Upper lobe of left lung (tissue), 6 donors: Measurements from ENCODE around the gene ESR2. TPM values are rescaled to one million over a fixed set of nuclear protein-coding genes. Genes with fewer than 3 reads are reported as not detected.

Experiments used
- ATAC-seq, 2 donors: fragments of 200-7000 bp; cut with Tn5 transposase; one replicate each; pipeline ENCODE4 v1.9.1; 2022; ENCODE audit warnings: mild to moderate bottlenecking in 2 of 2, moderate library complexity in 2 of 2; ENCODE audit not compliant: low FRiP score in 2 of 2
- DNase-seq, 2 donors: peaks; one replicate each; pipeline ENCODE4 v3.0.0-alpha.2; 2019 to 2020
- H3K27ac ChIP-seq, 4 donors: fragments of 200-600 bp; sonication (generic); one replicate each; pipeline ENCODE4 v1.5.1; 2016 to 2019
- H3K27me3 ChIP-seq, 4 donors: fragments of 200-600 bp; sonication (generic); one replicate each; pipeline ENCODE4 v1.5.1; 2017 to 2019
- H3K36me3 ChIP-seq, 4 donors: fragments of 200-600 bp; sonication (generic); one replicate each; pipeline ENCODE4 v1.5.1; 2016 to 2019
- H3K4me1 ChIP-seq, 4 donors: fragments of 200-600 bp; sonication (generic); one replicate each; pipeline ENCODE4 v1.5.1; 2018 to 2019
- H3K4me3 ChIP-seq, 4 donors: fragments of 200-600 bp; sonication (generic); one replicate each; pipeline ENCODE4 v1.5.1; 2017 to 2019; ENCODE audit warnings: mild to moderate bottlenecking in 2 of 4, moderate library complexity in 1 of 4
- H3K9me3 ChIP-seq, 4 donors: fragments of 200-600 bp; sonication (generic); one replicate each; pipeline ENCODE4 v1.5.1; 2018 to 2019
- CTCF ChIP-seq, 6 experiments: fragments of 450-650 bp in 4 of 6; fragments of 200-600 bp in 2 of 6; sonication (generic) in 2 of 6; IDR thresholded peaks; one replicate each; pipeline ENCODE4 v1.5.1; 2016 to 2019; ENCODE audit warnings: antibody characterized with exemption in 6 of 6
- EP300 ChIP-seq, 4 donors: sonication (generic); formaldehyde crosslinking; IDR thresholded peaks; one replicate each; pipeline ENCODE4 v1.5.1; 2017; ENCODE audit warnings: antibody characterized with exemption in 4 of 4, control low read depth in 2 of 4
- POLR2A ChIP-seq, 4 donors: fragments of 450-650 bp; IDR thresholded peaks; one replicate each; pipeline ENCODE4 v1.5.1; 2016 to 2017; ENCODE audit warnings: antibody characterized with exemption in 4 of 4, mild to moderate bottlenecking in 2 of 4
- POLR2AphosphoS5 ChIP-seq, 2 donors: sonication (generic); formaldehyde crosslinking; IDR thresholded peaks; one replicate each; pipeline ENCODE4 v1.5.1; 2017; ENCODE audit warnings: antibody characterized with exemption in 2 of 2
- WGBS, 2 donors: methylation state at CpG; one replicate each; pipeline ENCODE4 v1.1.5; 2017 to 2018; 5-methylcytosine and 5-hydroxymethylcytosine counted together
- total RNA-seq, 6 donors: library from RNA; depleted of rRNA in 4 of 6; stranded (reverse); fragments of >200 nt in 4 of 6; gene quantifications; one replicate each; pipeline versions ENCODE4 v1.1.0 to v1.2.1, GENCODE V29; 2016 to 2021
- donor health status: DM: no; HTN: no; CAD: no; lungs with moderate emphysema.
- donor health status: DM: no; HTN: yes; CAD: no; lungs with severe emphysema.

Gene ESR2
- total RNA-seq, 6 donors from 2014 or later: 0.20 to 3.6 (median 0.86) TPM; not detected in 1

- Histone ChIP-seq H3K4me1 (peaks cover 0 to 21% (median 4%) of the 10 kb centered on the region in 4 donors), H3K9me3 (no peaks in the 10 kb centered on the region), H3K27me3 (no peaks in the 10 kb centered on the region), H3K36me3 (peaks cover 0 to 15% (median under 1%) of the 10 kb centered on the region in 4 donors), H3K4me3 (no peak overlapping the region), H3K27ac (no peak overlapping the region)
- TF ChIP-seq EP300 (IDR thresholded peaks at IDR 0.05) (no peak), POLR2A (IDR thresholded peaks at IDR 0.05) (no peak), POLR2AphosphoS5 (IDR thresholded peaks at IDR 0.05) (no peak), CTCF (IDR thresholded peaks at IDR 0.05) (no peak)
- WGBS, 2 donors: 67 to 81% methylated on average over 4 of the region's 4 CpGs
- DNase-seq (no peak), ATAC-seq (no peak)
These were observed 90.7 kb downstream of the ESR2 start for GRCh38 chr14:64203366-64204006.

GRCh38 chr14:64202716-64203115, 91.5 kb downstream of the ESR2 start:
- 89 to 92% methylated on average over 10 of the region's 10 CpGs for WGBS, 2 donors
- no peak overlapping the region for H3K27ac ChIP-seq
- no peaks in the 10 kb centered on the region for H3K9me3 ChIP-seq
- peaks cover 0 to 9% (median 0%) of the 10 kb centered on the region in 4 donors for H3K36me3 ChIP-seq
- no peaks in the 10 kb centered on the region for H3K27me3 ChIP-seq
- ATAC-seq (no peak), DNase-seq (no peak)
- TF ChIP-seq CTCF (IDR thresholded peaks at IDR 0.05) (no peak), POLR2A (IDR thresholded peaks at IDR 0.05) (no peak), EP300 (IDR thresholded peaks at IDR 0.05) (no peak), POLR2AphosphoS5 (IDR thresholded peaks at IDR 0.05) (no peak)
- peaks cover 0 to 21% (median 4%) of the 10 kb centered on the region in 4 donors for H3K4me1 ChIP-seq
- H3K4me3 ChIP-seq: no peak overlapping the region

GRCh38 chr14:64201921-64202545, 92.1 kb downstream of the ESR2 start:
- no peaks in the 10 kb centered on the region for H3K9me3 ChIP-seq
- no peak for ATAC-seq
- WGBS, 2 donors: 95 to 97% methylated on average over 16 to 18 of the region's 18 CpGs
- DNase-seq: no peak
- H3K36me3 ChIP-seq: peaks cover 0 to 9% (median 0%) of the 10 kb centered on the region in 4 donors
- peaks cover 0 to 21% (median 7%) of the 10 kb centered on the region in 4 donors for H3K4me1 ChIP-seq
- H3K27me3 ChIP-seq: no peaks in the 10 kb centered on the region
- H3K4me3 ChIP-seq: no peak overlapping the region
- no peak for TF ChIP-seq POLR2A (IDR thresholded peaks at IDR 0.05)
- no peak for TF ChIP-seq POLR2AphosphoS5 (IDR thresholded peaks at IDR 0.05)
- no peak for TF ChIP-seq EP300 (IDR thresholded peaks at IDR 0.05)
- TF ChIP-seq CTCF (IDR thresholded peaks at IDR 0.05): no peak
- peak overlapping the region in 2 of 4 donors; percentile 10 to 46 for H3K27ac ChIP-seq

- Histone ChIP-seq H3K27ac (peak overlapping the region in 3 of 4 donors; percentile 10 to 46 (median 20)), H3K9me3 (no peaks in the 10 kb centered on the region), H3K4me3 (no peak overlapping the region), H3K27me3 (no peaks in the 10 kb centered on the region), H3K36me3 (peaks cover 0 to 9% (median 0%) of the 10 kb centered on the region in 4 donors), H3K4me1 (peaks cover 0 to 24% (median 14%) of the 10 kb centered on the region in 4 donors)
- peak in 1 of 4 donors; percentile 49 for TF ChIP-seq EP300 (IDR thresholded peaks at IDR 0.05)
- TF ChIP-seq CTCF (IDR thresholded peaks at IDR 0.05): peak in 1 of 6 experiments; percentile 14
- no peak for TF ChIP-seq POLR2AphosphoS5 (IDR thresholded peaks at IDR 0.05)
- peak in 1 of 4 donors; percentile 25 for TF ChIP-seq POLR2A (IDR thresholded peaks at IDR 0.05)
- ATAC-seq: peak in 1 of 2 donors; percentile 87
- peak in 1 of 2 donors; percentile 88 for DNase-seq
- 68 to 79% methylated on average over 6 to 7 of the region's 7 CpGs for WGBS, 2 donors
These were observed 92.9 kb downstream of the ESR2 start for GRCh38 chr14:64201296-64201695.
